Measurements from ENCODE around the gene NFX1. TPM values are rescaled to one million over a fixed set of nuclear protein-coding genes. Genes with fewer than 3 reads are reported as not detected.
"Not testable (repeated sequence)": the region's sequence is repeated elsewhere in the genome, so short reads cannot be mapped to it uniquely, and the experiment has no call there.

The NFX1 gene
- total and polyA plus RNA-seq, 2 donors, result 15.5 to 23.3 TPM

GRCh38 chr9:33329117-33329563 lies 38.8 kb downstream of the NFX1 start:
- Histone ChIP-seq H3K27me3 (ENCODE audit: control insufficient read depth in 2 of 2, insufficient read depth in 1 of 2, low read length in 1 of 2) (no peaks in the 10 kb centered on the region), H3K27ac (ENCODE audit: low read depth in 1 of 2, low read length in 1 of 2) (no peak overlapping the region), H3K4me3 (ENCODE audit: low read length in 2 of 2) (no peak overlapping the region), H3K36me3 (ENCODE audit: control insufficient read depth in 2 of 2, insufficient read depth in 2 of 2, low read length in 1 of 2) (peaks cover 39 to 61% of the 10 kb centered on the region in 2 donors), H3K4me1 (ENCODE audit: control insufficient read depth in 2 of 2, insufficient read depth in 2 of 2, low read length in 2 of 2) (no peaks in the 10 kb centered on the region), H3K9me3 (ENCODE audit: control insufficient read depth in 2 of 2, insufficient read depth in 1 of 2, low read length in 1 of 2) (no peaks in the 10 kb centered on the region)
- DNase-seq (ENCODE audit: low read depth in 6 of 9, low spot score in 9 of 9), result no peak
- 96% methylated on average over 4 of the region's 4 CpGs for WGBS

- H3K9me3 ChIP-seq (ENCODE audit: control insufficient read depth in 2 of 2, insufficient read depth in 1 of 2, low read length in 1 of 2), result no peaks in the 10 kb centered on the region
- WGBS, result 98% methylated on average over 5 of the region's 5 CpGs
- no peaks in the 10 kb centered on the region for H3K4me1 ChIP-seq (ENCODE audit: control insufficient read depth in 2 of 2, insufficient read depth in 2 of 2, low read length in 2 of 2)
- H3K36me3 ChIP-seq (ENCODE audit: control insufficient read depth in 2 of 2, insufficient read depth in 2 of 2, low read length in 1 of 2), result peaks cover 39 to 61% of the 10 kb centered on the region in 2 donors
- no peak overlapping the region for H3K27ac ChIP-seq (ENCODE audit: low read depth in 1 of 2, low read length in 1 of 2)
- no peak overlapping the region for H3K4me3 ChIP-seq (ENCODE audit: low read length in 2 of 2)
- no peaks in the 10 kb centered on the region for H3K27me3 ChIP-seq (ENCODE audit: control insufficient read depth in 2 of 2, insufficient read depth in 1 of 2, low read length in 1 of 2)
- DNase-seq (ENCODE audit: low read depth in 6 of 9, low spot score in 9 of 9), result no peak
Observed at GRCh38 chr9:33329979-33330378, 39.7 kb downstream of the NFX1 start.

- peaks cover 43 to 59% of the 10 kb centered on the region in 2 donors for H3K36me3 ChIP-seq (ENCODE audit: control insufficient read depth in 2 of 2, insufficient read depth in 2 of 2, low read length in 1 of 2)
- H3K27ac ChIP-seq (ENCODE audit: low read depth in 1 of 2, low read length in 1 of 2), result no peak overlapping the region
- DNase-seq (ENCODE audit: low read depth in 6 of 9, low spot score in 9 of 9), result no peak
- WGBS, result 95% methylated on average over 3 of the region's 3 CpGs
- H3K9me3 ChIP-seq (ENCODE audit: control insufficient read depth in 2 of 2, insufficient read depth in 1 of 2, low read length in 1 of 2), result no peaks in the 10 kb centered on the region
- no peaks in the 10 kb centered on the region for H3K27me3 ChIP-seq (ENCODE audit: control insufficient read depth in 2 of 2, insufficient read depth in 1 of 2, low read length in 1 of 2)
- H3K4me3 ChIP-seq (ENCODE audit: low read length in 2 of 2), result no peak overlapping the region
- H3K4me1 ChIP-seq (ENCODE audit: control insufficient read depth in 2 of 2, insufficient read depth in 2 of 2, low read length in 2 of 2), result no peaks in the 10 kb centered on the region
Observed at GRCh38 chr9:33331377-33331891, 41.1 kb downstream of the NFX1 start.

GRCh38 chr9:33332011-33332410 lies 41.7 kb downstream of the NFX1 start:
- Histone ChIP-seq H3K4me1 (ENCODE audit: control insufficient read depth in 2 of 2, insufficient read depth in 2 of 2, low read length in 2 of 2) (no peaks in the 10 kb centered on the region), H3K27ac (ENCODE audit: low read depth in 1 of 2, low read length in 1 of 2) (no peak overlapping the region), H3K36me3 (ENCODE audit: control insufficient read depth in 2 of 2, insufficient read depth in 2 of 2, low read length in 1 of 2) (peaks cover 45 to 60% of the 10 kb centered on the region in 2 donors), H3K9me3 (ENCODE audit: control insufficient read depth in 2 of 2, insufficient read depth in 1 of 2, low read length in 1 of 2) (no peaks in the 10 kb centered on the region), H3K27me3 (ENCODE audit: control insufficient read depth in 2 of 2, insufficient read depth in 1 of 2, low read length in 1 of 2) (no peaks in the 10 kb centered on the region), H3K4me3 (ENCODE audit: low read length in 2 of 2) (no peak overlapping the region)
- WGBS, result 92% methylated on average over 2 of the region's 2 CpGs
- no peak for DNase-seq (ENCODE audit: low read depth in 6 of 9, low spot score in 9 of 9)

GRCh38 chr9:33332956-33333355 lies 42.6 kb downstream of the NFX1 start:
- 98% methylated on average over 7 of the region's 7 CpGs for WGBS
- H3K4me3 ChIP-seq (ENCODE audit: low read length in 2 of 2); H3K27me3 ChIP-seq (ENCODE audit: control insufficient read depth in 2 of 2, insufficient read depth in 1 of 2, low read length in 1 of 2); H3K27ac ChIP-seq (ENCODE audit: low read depth in 1 of 2, low read length in 1 of 2); H3K4me1 ChIP-seq (ENCODE audit: control insufficient read depth in 2 of 2, insufficient read depth in 2 of 2, low read length in 2 of 2); H3K9me3 ChIP-seq (ENCODE audit: control insufficient read depth in 2 of 2, insufficient read depth in 1 of 2, low read length in 1 of 2); DNase-seq (ENCODE audit: low read depth in 6 of 9, low spot score in 9 of 9): not testable (repeated sequence)
- peaks cover 48 to 59% of the 10 kb centered on the region in 2 donors for H3K36me3 ChIP-seq (ENCODE audit: control insufficient read depth in 2 of 2, insufficient read depth in 2 of 2, low read length in 1 of 2)

- no peak overlapping the region for H3K4me3 ChIP-seq (ENCODE audit: low read length in 2 of 2)
- H3K4me1 ChIP-seq (ENCODE audit: control insufficient read depth in 2 of 2, insufficient read depth in 2 of 2, low read length in 2 of 2), result no peaks in the 10 kb centered on the region
- no peak overlapping the region for H3K27ac ChIP-seq (ENCODE audit: low read depth in 1 of 2, low read length in 1 of 2)
- WGBS, result 99% methylated on average over 3 of the region's 3 CpGs
- no peak for DNase-seq (ENCODE audit: low read depth in 6 of 9, low spot score in 9 of 9)
- peaks cover 15% of the 10 kb centered on the region in 2 donors for H3K9me3 ChIP-seq (ENCODE audit: control insufficient read depth in 2 of 2, insufficient read depth in 1 of 2, low read length in 1 of 2)
- H3K36me3 ChIP-seq (ENCODE audit: control insufficient read depth in 2 of 2, insufficient read depth in 2 of 2, low read length in 1 of 2), result peaks cover 65 to 66% of the 10 kb centered on the region in 2 donors
- H3K27me3 ChIP-seq (ENCODE audit: control insufficient read depth in 2 of 2, insufficient read depth in 1 of 2, low read length in 1 of 2), result no peaks in the 10 kb centered on the region
Observed at GRCh38 chr9:33340186-33340585, 49.9 kb downstream of the NFX1 start.

GRCh38 chr9:33341182-33341581 lies 50.9 kb downstream of the NFX1 start:
- H3K4me1 ChIP-seq (ENCODE audit: control insufficient read depth in 2 of 2, insufficient read depth in 2 of 2, low read length in 2 of 2), result no peaks in the 10 kb centered on the region
- H3K27me3 ChIP-seq (ENCODE audit: control insufficient read depth in 2 of 2, insufficient read depth in 1 of 2, low read length in 1 of 2), result no peaks in the 10 kb centered on the region
- no peak for DNase-seq (ENCODE audit: low read depth in 6 of 9, low spot score in 9 of 9)
- H3K4me3 ChIP-seq (ENCODE audit: low read length in 2 of 2), result no peak overlapping the region
- peaks cover 15% of the 10 kb centered on the region in 2 donors for H3K9me3 ChIP-seq (ENCODE audit: control insufficient read depth in 2 of 2, insufficient read depth in 1 of 2, low read length in 1 of 2)
- H3K27ac ChIP-seq (ENCODE audit: low read depth in 1 of 2, low read length in 1 of 2), result no peak overlapping the region
- 98% methylated on average over 3 of the region's 3 CpGs for WGBS
- H3K36me3 ChIP-seq (ENCODE audit: control insufficient read depth in 2 of 2, insufficient read depth in 2 of 2, low read length in 1 of 2), result peaks cover 71 to 74% of the 10 kb centered on the region in 2 donors

- WGBS, result 83% methylated on average over 3 of the region's 3 CpGs
Observed at GRCh38 chr9:33344145-33344544, 53.8 kb downstream of the NFX1 start.

GRCh38 chr9:33346564-33346963 lies 56.2 kb downstream of the NFX1 start:
- H3K27ac ChIP-seq (ENCODE audit: low read depth in 1 of 2, low read length in 1 of 2), result peak overlapping the region in 1 of 2 donors; percentile 20
- peaks cover 51 to 66% of the 10 kb centered on the region in 2 donors for H3K36me3 ChIP-seq (ENCODE audit: control insufficient read depth in 2 of 2, insufficient read depth in 2 of 2, low read length in 1 of 2)

More at GRCh38 chr9:33344145-33344544, 53.8 kb downstream of the NFX1 start:
- Histone ChIP-seq H3K9me3 (ENCODE audit: control insufficient read depth in 2 of 2, insufficient read depth in 1 of 2, low read length in 1 of 2) (peaks cover 9 to 10% of the 10 kb centered on the region in 2 donors), H3K4me1 (ENCODE audit: control insufficient read depth in 2 of 2, insufficient read depth in 2 of 2, low read length in 2 of 2) (no peaks in the 10 kb centered on the region), H3K4me3 (ENCODE audit: low read length in 2 of 2) (no peak overlapping the region), H3K27me3 (ENCODE audit: control insufficient read depth in 2 of 2, insufficient read depth in 1 of 2, low read length in 1 of 2) (no peaks in the 10 kb centered on the region), H3K27ac (ENCODE audit: low read depth in 1 of 2, low read length in 1 of 2) (no peak overlapping the region), H3K36me3 (ENCODE audit: control insufficient read depth in 2 of 2, insufficient read depth in 2 of 2, low read length in 1 of 2) (peaks cover 68 to 83% of the 10 kb centered on the region in 2 donors)
- DNase-seq (ENCODE audit: low read depth in 6 of 9, low spot score in 9 of 9), result no peak

More at GRCh38 chr9:33346564-33346963, 56.2 kb downstream of the NFX1 start:
- no peak overlapping the region for H3K4me3 ChIP-seq (ENCODE audit: low read length in 2 of 2)
- H3K4me1 ChIP-seq (ENCODE audit: control insufficient read depth in 2 of 2, insufficient read depth in 2 of 2, low read length in 2 of 2), result no peaks in the 10 kb centered on the region
- DNase-seq (ENCODE audit: low read depth in 6 of 9, low spot score in 9 of 9), result no peak
- H3K9me3 ChIP-seq (ENCODE audit: control insufficient read depth in 2 of 2, insufficient read depth in 1 of 2, low read length in 1 of 2), result no peaks in the 10 kb centered on the region
- WGBS, result 98% methylated on average over 4 of the region's 4 CpGs
- no peaks in the 10 kb centered on the region for H3K27me3 ChIP-seq (ENCODE audit: control insufficient read depth in 2 of 2, insufficient read depth in 1 of 2, low read length in 1 of 2)
